Effector CD4-positive, alpha-beta T cell (primary cell): ENCODE measurements around the gene QRFP.

Experiments
- DNase-seq: peaks from one replicate; pipeline ENCODE4 v3.0.0-alpha.2; 2020

The QRFP gene

GRCh38 chr9:130904070-130905044 is 7.7 kb upstream of the QRFP start:
- no peak for DNase-seq

DNA sequence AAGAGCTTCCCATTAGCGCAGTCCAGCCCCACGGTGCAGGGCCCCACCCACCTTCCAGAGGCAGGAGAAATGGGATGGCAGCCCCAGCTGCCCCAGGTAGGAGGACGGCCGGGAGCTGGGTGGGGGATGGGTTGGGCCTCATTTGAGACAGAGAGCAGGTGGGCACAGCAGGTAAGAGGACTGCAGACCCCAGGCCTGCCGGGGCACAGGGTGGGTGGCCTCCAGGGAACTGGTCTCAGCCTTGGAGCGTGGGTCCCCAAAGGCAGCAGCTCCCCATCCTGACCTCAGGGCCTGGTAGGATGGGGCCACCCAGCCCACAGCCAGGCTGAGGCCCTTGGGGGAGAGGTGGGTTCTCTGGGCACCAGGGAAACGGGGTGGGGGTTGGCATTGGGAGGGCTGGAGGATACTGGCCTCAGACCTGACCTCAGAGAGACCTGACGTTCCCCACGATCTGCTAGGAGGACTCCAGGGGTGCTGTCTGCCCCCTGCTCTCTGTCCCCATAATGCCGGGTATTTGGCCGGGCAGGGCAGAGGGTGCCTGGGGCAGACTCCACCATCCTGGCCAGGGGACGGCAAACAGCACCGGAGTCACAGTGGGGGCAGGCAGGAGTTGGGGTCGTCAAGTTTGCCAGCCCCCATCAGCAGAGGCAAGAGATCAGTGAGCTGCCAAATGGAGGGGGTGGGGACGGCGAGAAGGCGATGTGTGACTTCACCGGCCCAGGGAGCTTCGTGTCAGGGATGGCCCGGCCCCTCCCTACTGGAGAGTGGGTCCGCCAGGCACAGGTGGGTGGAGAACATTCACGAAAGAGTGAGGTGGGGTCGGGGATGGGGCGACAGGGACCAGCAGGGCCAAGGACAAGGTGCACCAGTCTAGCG is 6.8 kb upstream of the QRFP start:
- DNase-seq: no peak

- DNase-seq: no peak
These were observed 5.9 kb upstream of the QRFP start for GRCh38 chr9:130902204-130903185.

GRCh38 chr9:130901498-130902203 is 5.0 kb upstream of the QRFP start:
- no peak for DNase-seq

DNA sequence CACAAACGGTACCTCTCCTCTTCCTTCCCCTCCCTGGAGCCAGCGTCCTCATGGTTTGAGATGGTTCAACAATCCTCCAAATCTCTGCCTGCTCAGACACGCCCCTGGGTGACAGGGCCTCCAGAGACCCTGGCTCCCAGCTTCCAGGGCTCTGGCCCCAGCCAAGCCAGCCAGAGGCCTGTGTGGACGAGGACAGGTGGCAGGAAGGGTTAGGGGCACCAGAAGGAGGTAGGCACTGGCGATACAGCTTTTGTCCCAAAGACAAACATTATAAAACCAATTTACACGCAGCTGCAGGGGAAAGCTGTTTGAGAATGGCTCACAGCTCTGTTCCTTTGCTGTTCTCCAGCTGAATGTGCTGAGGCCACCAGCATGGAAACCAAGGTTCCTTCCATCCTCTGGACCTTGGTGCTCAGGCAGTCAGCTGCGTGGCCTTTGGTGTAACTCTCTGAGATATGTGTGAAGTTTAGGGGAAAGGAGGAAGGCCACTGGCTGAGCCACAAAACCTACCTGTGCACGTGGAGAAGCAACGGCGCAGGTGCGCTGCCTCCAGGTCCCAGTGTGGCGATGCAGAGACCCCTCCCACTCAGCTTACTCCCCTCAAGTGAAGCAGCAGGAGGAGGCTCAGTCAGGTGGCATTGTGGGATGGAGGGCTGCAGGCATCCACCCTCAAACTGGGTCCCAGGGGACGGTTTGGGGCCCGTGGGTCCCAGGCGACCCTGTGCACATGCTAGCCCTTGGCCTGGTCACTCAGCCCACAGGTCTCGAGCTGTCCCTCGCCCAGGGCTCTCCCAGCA is 4.3 kb upstream of the QRFP start:
- no peak for DNase-seq

DNA sequence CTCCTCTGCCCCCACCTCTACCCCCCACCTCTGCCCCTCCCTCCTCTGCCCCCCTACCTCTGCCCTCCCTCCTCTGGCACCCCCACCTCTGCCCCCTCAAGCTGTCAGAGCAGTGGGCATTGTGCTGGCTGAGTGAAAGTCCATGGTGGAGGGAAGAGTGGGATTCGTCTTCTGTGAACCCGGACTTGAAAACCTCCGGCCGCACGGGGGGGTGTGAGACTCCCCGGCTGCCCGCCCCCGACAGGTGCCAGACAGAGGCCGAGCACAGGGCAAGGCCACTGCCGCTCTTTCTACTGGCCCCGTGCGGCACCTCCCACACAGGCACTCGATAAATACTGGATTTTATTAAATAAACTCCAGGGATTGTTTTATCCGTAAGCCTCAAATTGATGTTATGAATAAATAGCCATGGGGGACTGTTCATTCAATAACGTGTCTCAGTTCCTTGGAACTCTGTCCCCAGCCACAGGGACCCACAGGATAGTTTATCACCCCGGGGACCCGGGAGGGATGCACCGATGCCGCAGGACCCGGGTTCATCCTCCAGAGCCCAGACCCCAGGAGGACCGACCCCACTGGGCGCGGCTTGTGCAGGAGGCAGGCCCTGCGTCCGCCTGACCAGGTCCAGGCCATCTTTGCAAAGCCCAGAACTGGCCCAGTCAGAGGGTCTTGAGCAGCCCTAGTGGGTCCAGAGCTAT is 2.6 kb upstream of the QRFP start:
- DNase-seq: no peak

GRCh38 chr9:130898552-130898852 is 1.9 kb upstream of the QRFP start:
- DNase-seq: no peak

DNA sequence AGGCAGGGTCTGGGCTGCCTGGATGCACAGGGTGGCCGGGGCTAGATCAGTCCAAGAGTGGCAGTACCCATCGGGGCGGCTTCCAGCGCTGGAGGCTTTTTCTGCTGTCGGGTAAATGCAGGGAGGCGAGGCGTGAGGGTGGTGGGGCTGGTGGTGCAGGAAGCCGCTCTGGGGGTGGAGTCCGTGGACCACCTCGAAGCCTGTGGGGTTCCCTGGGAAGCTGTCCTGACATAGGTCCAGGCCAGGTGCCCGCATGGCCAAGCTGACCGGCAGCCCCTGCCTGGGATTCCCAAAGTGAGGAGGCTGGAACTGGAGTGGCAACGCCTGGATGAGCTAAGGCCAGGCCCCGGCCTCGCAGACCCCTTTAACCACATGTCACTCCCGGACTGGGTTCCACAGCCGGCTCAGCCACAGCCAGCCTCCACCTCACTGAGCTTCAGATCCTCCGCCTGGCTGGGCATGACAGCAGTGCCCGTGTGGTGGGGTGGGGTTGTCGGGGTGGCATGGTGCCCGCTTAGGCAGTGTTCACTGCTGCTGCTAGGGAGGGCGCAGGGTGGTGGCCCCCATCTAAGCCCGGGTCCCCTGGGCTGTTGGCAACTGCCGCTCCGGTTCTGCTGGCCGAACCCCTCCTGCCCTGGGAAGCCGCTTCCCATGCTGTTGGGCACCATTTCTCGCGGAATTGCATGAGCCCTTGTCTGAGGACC is 1.4 kb upstream of the QRFP start:
- DNase-seq: no peak

GRCh38 chr9:130897105-130897751 is 616 bp upstream of the QRFP start:
- no peak for DNase-seq

DNA sequence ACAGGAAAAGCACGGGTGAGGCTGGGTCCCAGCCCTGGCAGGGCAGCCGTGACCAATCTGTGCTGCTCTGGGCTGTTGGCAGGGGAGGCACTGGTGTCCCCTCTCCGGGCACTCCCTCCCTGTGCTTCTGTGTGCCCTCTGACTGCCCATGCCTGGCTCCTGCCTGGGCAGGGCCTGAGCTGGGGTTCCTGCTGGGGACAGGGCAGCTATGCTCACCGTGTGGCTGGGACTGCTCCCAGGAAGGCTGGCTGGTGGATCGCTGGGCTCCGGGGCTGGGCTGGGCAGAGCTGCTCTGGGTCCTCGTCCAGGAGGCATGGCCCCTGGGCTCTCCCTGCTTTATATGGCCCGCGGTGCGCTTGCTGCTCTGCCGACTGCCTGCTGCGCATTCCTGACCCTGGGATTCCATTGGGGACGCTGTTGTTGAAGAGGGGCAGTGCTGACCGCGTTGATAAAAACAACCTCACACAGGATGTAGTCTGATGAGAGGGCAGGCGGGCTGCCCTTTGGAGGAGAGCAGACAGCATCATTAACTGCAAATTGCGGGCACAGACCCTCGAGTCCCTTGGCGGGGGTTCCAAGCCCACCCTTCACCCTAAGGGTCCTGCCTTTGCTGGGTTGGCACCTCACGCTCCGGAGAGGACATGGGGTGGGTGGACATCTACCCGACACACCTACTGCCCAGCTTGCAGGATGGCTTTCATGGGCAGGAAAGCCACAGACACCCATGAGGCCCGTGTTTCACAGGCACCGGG is 955 bp downstream of the QRFP start:
- DNase-seq: no peak

GRCh38 chr9:130895038-130895437 is 1.6 kb downstream of the QRFP start:
- no peak for DNase-seq

GRCh38 chr9:130894546-130894945 is 2.1 kb downstream of the QRFP start:
- DNase-seq: no peak

DNA sequence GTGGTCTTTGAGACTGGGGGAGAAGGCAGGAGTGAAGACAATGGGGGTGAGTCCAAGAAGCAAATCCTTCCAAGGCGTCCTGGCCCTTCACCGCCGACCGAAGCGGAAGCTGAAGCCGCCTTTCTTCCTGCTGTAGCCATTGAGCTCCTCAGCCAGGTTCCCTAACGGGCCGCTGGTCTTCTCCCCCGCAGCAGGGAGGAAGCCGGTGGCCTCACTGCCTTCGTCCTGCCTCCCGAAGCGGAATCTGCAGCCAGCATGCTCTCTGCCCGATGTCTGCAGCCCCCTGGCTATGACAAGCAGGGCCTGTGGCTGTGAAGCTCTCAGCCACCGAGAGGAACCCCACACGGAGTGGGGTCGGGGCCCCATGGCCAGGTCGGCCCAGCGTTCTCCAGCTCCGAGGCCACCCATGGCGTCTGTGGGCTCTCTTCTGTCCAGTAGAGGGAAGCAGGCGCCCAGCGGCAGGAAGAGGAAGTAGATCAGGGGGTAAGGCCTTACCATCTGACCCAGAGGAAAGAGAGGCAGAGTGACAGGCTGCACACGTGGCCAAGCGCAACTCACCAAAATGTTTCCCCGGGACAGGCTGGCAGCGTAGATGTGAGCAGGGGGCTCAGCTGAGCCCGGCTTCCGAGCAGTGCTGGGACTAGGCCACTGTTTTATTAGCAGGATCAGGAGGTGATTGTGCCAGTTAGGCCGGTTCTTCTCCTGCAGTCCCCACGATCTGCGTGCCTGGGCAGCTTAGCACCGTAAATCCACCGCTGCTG is 3.1 kb downstream of the QRFP start:
- DNase-seq: no peak

- no peak for DNase-seq
These were observed 3.9 kb downstream of the QRFP start for GRCh38 chr9:130892477-130893304.

GRCh38 chr9:130891688-130892476 is 4.7 kb downstream of the QRFP start:
- no peak for DNase-seq
